Activated T-cell treated with anti-CD3 and anti-CD28 coated beads, Interleukin-2, amount 50 U/mL, for 48 hours (primary cell): Measurements from ENCODE around the gene TRMT44.
"Not testable (repeated sequence)": the region's sequence is repeated elsewhere in the genome, so short reads cannot be mapped to it uniquely, and the experiment has no call there.

ENCODE experiments used
- DNase-seq, 2 experiments: peaks; one replicate each; pipeline ENCODE4 v3.0.0-alpha.2; 2020

The TRMT44 gene

GRCh38 chr4:8471211-8471875 lies 30.8 kb downstream of the TRMT44 start:
- DNase-seq, result no peak

- DNase-seq, result no peak
Measured at GRCh38 chr4:8472158-8472688, 31.6 kb downstream of the TRMT44 start.

GRCh38 chr4:8472689-8473197 lies 32.2 kb downstream of the TRMT44 start:
- no peak for DNase-seq

GRCh38 chr4:8473198-8473919 lies 32.8 kb downstream of the TRMT44 start:
- DNase-seq, result no peak

GRCh38 chr4:8473920-8474590 lies 33.5 kb downstream of the TRMT44 start:
- DNase-seq, result no peak

GRCh38 chr4:8474856-8475255 lies 34.3 kb downstream of the TRMT44 start:
- no peak for DNase-seq

GRCh38 chr4:8475751-8476575 lies 35.4 kb downstream of the TRMT44 start:
- no peak for DNase-seq

GRCh38 chr4:8477095-8477635 lies 36.6 kb downstream of the TRMT44 start:
- no peak for DNase-seq

GRCh38 chr4:8477676-8478075 lies 37.1 kb downstream of the TRMT44 start:
- no peak for DNase-seq

- DNase-seq, result no peak
Measured at GRCh38 chr4:8478371-8478770, 37.8 kb downstream of the TRMT44 start.

GRCh38 chr4:8478801-8479744 lies 38.5 kb downstream of the TRMT44 start:
- no peak for DNase-seq

- DNase-seq, result no peak
Measured at GRCh38 chr4:8480221-8480620, 39.6 kb downstream of the TRMT44 start.

- DNase-seq, result not testable (repeated sequence)
Measured at GRCh38 chr4:8486643-8487042, 46.1 kb downstream of the TRMT44 start.

GRCh38 chr4:8488791-8489369 lies 48.3 kb downstream of the TRMT44 start:
- no peak for DNase-seq

- DNase-seq, result not testable (repeated sequence)
Measured at GRCh38 chr4:8491478-8491877, 50.9 kb downstream of the TRMT44 start.

- no peak for DNase-seq
Measured at GRCh38 chr4:8492174-8492573, 51.6 kb downstream of the TRMT44 start.

GRCh38 chr4:8493484-8493883 lies 52.9 kb downstream of the TRMT44 start:
- no peak for DNase-seq

GRCh38 chr4:8494218-8494617 lies 53.6 kb downstream of the TRMT44 start:
- DNase-seq, result no peak

- no peak for DNase-seq
Measured at GRCh38 chr4:8494983-8495548, 54.5 kb downstream of the TRMT44 start.

- DNase-seq, result no peak
Measured at GRCh38 chr4:8495803-8496202, 55.2 kb downstream of the TRMT44 start.
